Suprapubic skin (tissue), 4 donors: ENCODE data around the gene ATRIP. TPM values are rescaled to one million over a fixed set of nuclear protein-coding genes. Genes with fewer than 3 reads are reported as not detected.

ENCODE experiments used
- DNase-seq, 2 donors: peaks; one replicate each; pipeline ENCODE4 v3.0.0-alpha.2; 2019; ENCODE audit warnings: low spot score in 2 of 2
- H3K27ac ChIP-seq: fragments of 200-600 bp; sonication (generic); one replicate; pipeline ENCODE4 v1.5.1; 2019
- H3K27me3 ChIP-seq: fragments of 200-600 bp; sonication (generic); one replicate; pipeline ENCODE4 v1.5.1; 2019
- H3K36me3 ChIP-seq: fragments of 200-600 bp; sonication (generic); one replicate; pipeline ENCODE4 v1.5.1; 2019
- H3K4me1 ChIP-seq: fragments of 200-600 bp; sonication (generic); one replicate; pipeline ENCODE4 v1.5.1; 2019
- H3K4me3 ChIP-seq: fragments of 200-600 bp; sonication (generic); one replicate; pipeline ENCODE4 v1.5.1; 2019; ENCODE audit warnings: mild to moderate bottlenecking
- H3K9me3 ChIP-seq: fragments of 200-600 bp; sonication (generic); one replicate; pipeline ENCODE4 v1.5.1; 2019
- CTCF ChIP-seq, 2 donors: fragments of 200-600 bp in 1 of 2; fragments of 450-650 bp in 1 of 2; sonication (generic) in 1 of 2; IDR thresholded peaks; one replicate each; pipeline ENCODE4 v1.5.1; 2016 to 2019; ENCODE audit warnings: antibody characterized with exemption in 2 of 2, mild to moderate bottlenecking in 1 of 2, moderate library complexity in 1 of 2
- EP300 ChIP-seq: sonication (generic); formaldehyde crosslinking; IDR thresholded peaks from one replicate; pipeline ENCODE4 v1.6.1; 2017; ENCODE audit warnings: antibody characterized with exemption
- POLR2A ChIP-seq, 2 donors: fragments of 450-650 bp; IDR thresholded peaks; one replicate each; pipeline ENCODE4 v1.6.1; 2017; ENCODE audit warnings: antibody characterized with exemption in 2 of 2, mild to moderate bottlenecking in 2 of 2, moderate library complexity in 2 of 2
- POLR2AphosphoS5 ChIP-seq, 3 donors: sonication (generic); formaldehyde crosslinking; IDR thresholded peaks; one replicate each; pipeline ENCODE4 v1.6.1; 2017; ENCODE audit warnings: antibody characterized with exemption in 3 of 3
- WGBS: methylation state at CpG from one replicate; pipeline ENCODE4 v1.1.5; 2018; 5-methylcytosine and 5-hydroxymethylcytosine counted together
- total RNA-seq, 4 donors: library from RNA; depleted of rRNA; stranded (reverse); fragments of >200 nt; gene quantifications; one replicate each; pipeline ENCODE4 v1.1.0, GENCODE V29; 2016

ATRIP gene
- total RNA-seq, 4 donors from 2014 or later: 8.7 to 12.7 (median 10.2) TPM

DNA sequence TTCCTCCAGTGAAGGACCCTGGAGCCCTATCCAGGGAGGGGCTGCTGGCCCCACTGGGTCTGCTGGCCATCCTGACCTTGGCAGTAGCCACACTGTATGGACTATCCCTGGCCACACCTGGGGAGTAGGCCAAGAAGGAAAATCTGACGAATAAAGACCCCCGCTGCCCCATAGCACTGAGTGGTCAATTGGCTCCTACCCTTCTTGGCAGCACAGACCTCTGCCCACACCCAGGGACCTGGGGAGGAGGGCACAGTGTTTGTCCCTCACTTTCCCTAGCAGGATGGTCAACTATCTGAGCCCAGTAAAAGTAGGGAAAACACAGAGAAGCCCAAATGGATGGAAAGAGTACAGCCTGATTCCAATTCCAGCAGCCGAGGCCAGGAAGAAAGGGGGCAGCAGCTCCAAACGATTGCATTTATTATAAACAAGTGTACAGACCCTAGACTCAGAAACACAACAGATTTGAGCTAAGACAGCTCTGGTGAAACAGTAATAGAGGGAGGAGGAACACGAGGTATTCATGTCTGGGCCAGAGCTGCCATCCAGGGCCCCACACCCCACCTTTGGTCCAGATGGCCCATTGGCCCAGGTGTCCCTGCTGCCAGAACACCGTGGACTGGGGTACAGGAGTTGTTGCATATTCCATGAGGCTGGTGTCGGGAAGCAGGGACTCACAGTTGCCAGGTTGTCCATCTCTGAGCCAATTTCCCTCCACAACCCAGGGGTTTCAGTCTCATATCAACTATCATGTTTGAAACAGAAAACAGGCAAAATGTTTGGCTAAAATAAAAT lies 21.1 kb downstream of the ATRIP start:
- peaks cover 27% of the 10 kb centered on the region for H3K36me3 ChIP-seq

DNA sequence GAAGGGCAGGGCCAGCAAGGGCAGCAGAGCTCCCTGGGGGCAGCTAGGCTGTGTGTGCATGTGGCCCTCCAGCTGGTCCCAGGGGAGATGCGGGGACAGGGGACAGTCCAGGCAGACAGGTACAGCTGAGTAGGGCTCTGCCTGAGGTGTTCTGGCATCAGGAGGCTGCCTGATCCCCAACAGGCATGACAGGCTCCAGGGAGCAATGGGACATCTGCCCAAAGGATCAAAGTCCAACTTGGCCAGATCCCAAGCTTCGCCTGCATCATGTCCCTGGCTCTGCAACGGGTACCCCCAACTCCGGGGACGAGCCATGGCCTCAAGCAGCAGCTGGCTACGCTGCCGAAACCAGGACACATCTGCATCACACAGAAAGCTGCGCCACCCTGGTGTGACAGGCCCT lies 21.8 kb downstream of the ATRIP start:
- WGBS: 36% methylated on average over 8 of the region's 8 CpGs
- H3K36me3 ChIP-seq: peaks cover 25% of the 10 kb centered on the region
- no peak for DNase-seq
- peak overlapping the region; percentile 97 for H3K27ac ChIP-seq
- H3K4me3 ChIP-seq: peak overlapping the region; percentile 61
- H3K4me1 ChIP-seq: peaks cover 78% of the 10 kb centered on the region
- H3K9me3 ChIP-seq: no peaks in the 10 kb centered on the region
- TF ChIP-seq POLR2A (IDR thresholded peaks at IDR 0.05): no peak
- TF ChIP-seq EP300: no peak
- no peak for TF ChIP-seq POLR2AphosphoS5 (IDR thresholded peaks at IDR 0.05)
- no peak for TF ChIP-seq CTCF (IDR thresholded peaks at IDR 0.05)
- no peaks in the 10 kb centered on the region for H3K27me3 ChIP-seq

More for the DNA sequence above, 21.1 kb downstream of the ATRIP start:
- Histone ChIP-seq H3K9me3 (no peaks in the 10 kb centered on the region), H3K4me3 (peak overlapping the region; percentile 61), H3K27ac (peak overlapping the region; percentile 97), H3K4me1 (peaks cover 72% of the 10 kb centered on the region), H3K27me3 (no peaks in the 10 kb centered on the region)
- WGBS: 39% methylated on average over 7 of the region's 7 CpGs
- TF ChIP-seq CTCF (IDR thresholded peaks at IDR 0.05): no peak
- TF ChIP-seq POLR2A (IDR thresholded peaks at IDR 0.05): no peak
- TF ChIP-seq EP300: no peak
- TF ChIP-seq POLR2AphosphoS5 (IDR thresholded peaks at IDR 0.05): no peak
- DNase-seq: no peak

GRCh38 chr3:48469046-48469915 lies 22.7 kb downstream of the ATRIP start:
- Histone ChIP-seq H3K36me3 (peaks cover 25% of the 10 kb centered on the region), H3K9me3 (no peaks in the 10 kb centered on the region), H3K4me1 (peaks cover 83% of the 10 kb centered on the region), H3K27me3 (no peaks in the 10 kb centered on the region), H3K4me3 (no peak overlapping the region), H3K27ac (no peak overlapping the region)
- TF ChIP-seq POLR2A (IDR thresholded peaks at IDR 0.05) (no peak), CTCF (IDR thresholded peaks at IDR 0.05) (no peak), POLR2AphosphoS5 (IDR thresholded peaks at IDR 0.05) (no peak), EP300 (no peak)
- DNase-seq: no peak
- WGBS: 55% methylated on average over 16 of the region's 29 CpGs

- Histone ChIP-seq H3K36me3 (peaks cover 25% of the 10 kb centered on the region), H3K4me3 (no peak overlapping the region), H3K27ac (peak overlapping the region; percentile 25), H3K9me3 (no peaks in the 10 kb centered on the region), H3K4me1 (peaks cover 79% of the 10 kb centered on the region), H3K27me3 (no peaks in the 10 kb centered on the region)
- DNase-seq: no peak
- TF ChIP-seq POLR2A (IDR thresholded peaks at IDR 0.05) (no peak), CTCF (IDR thresholded peaks at IDR 0.05) (no peak), EP300 (no peak), POLR2AphosphoS5 (IDR thresholded peaks at IDR 0.05) (no peak)
- no CpG with 5 or more reads among the region's 1 CpG for WGBS
These were observed 23.7 kb downstream of the ATRIP start for GRCh38 chr3:48470286-48470685.

- Histone ChIP-seq H3K27ac (peak overlapping the region; percentile 97), H3K9me3 (no peaks in the 10 kb centered on the region), H3K27me3 (no peaks in the 10 kb centered on the region), H3K4me1 (peaks cover 59% of the 10 kb centered on the region), H3K4me3 (peak overlapping the region; percentile 68), H3K36me3 (peaks cover 23% of the 10 kb centered on the region)
- no peak for DNase-seq
- WGBS: 0% methylated on average over 4 of the region's 5 CpGs
- TF ChIP-seq EP300 (no peak), CTCF (IDR thresholded peaks at IDR 0.05) (no peak), POLR2AphosphoS5 (IDR thresholded peaks at IDR 0.05) (no peak), POLR2A (IDR thresholded peaks at IDR 0.05) (no peak)
These were observed 26.1 kb downstream of the ATRIP start for GRCh38 chr3:48472673-48472922.
